HG02623 (cell line): ENCODE data around the gene PGM1.

Source experiments
- ATAC-seq: cut with Tn5 transposase; IDR thresholded peaks from one replicate; pipeline ENCODE4 v1.9.1; 2021; ENCODE audit warnings: moderate library complexity; ENCODE audit not compliant: unreplicated experiment

Gene PGM1

DNA sequence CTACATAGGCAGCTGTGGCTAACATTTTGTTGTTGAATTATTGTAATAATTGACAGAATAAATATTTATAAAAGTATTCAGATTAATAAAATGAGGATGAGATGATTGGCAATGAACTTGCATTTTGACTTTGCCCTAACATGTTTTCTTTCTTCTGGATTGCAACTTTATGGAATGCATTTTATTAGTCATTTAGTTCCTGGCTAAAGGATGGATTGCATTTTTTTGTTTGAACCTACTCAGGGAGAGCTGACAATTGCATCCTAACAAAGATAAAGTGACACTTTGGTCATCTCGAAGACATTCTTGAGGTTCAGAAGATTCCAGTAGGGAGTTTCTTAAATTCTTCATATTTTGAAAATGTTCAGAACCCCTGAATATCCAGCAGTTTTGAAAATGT is 37.5 kb downstream of the PGM1 start:
- no peak for ATAC-seq

DNA sequence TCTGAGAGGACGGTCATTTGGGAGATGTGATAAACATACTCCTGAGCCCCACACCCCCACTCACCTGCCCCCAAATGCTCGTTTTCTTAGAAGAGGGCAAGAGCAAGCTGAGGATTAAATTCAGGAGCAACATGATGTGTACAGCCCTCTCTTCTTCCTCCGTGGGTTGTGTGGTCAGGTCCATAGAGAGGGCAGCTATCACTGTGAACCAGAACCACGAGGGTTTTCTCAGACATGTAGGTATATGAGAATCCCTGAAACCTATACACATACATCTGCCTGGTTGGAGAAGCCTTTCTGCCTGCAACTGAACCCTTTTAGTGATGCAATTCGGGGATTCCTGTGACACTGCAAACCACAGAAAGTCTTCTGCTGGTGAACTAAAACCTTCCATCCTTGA is 38.9 kb downstream of the PGM1 start:
- ATAC-seq = no peak

DNA sequence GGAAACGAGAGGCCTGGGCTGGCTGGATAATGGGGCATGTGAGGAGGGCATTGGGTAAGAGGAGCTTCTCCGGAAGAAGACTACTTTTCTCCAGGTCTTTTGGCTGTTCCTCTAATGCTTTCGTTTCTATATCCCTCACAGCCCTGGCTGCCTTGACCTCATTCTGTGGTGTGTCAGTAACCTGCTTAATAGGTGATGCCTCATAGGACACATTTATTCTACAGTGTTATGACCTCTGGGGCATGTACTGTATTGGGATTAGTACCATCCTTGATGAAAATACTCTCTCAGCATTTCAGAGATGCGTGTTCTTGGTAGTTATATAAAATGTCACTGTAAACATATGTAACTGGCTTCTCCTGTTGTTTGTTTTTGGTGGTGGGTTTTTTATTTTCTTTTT is 40.1 kb downstream of the PGM1 start:
- ATAC-seq = no peak

DNA sequence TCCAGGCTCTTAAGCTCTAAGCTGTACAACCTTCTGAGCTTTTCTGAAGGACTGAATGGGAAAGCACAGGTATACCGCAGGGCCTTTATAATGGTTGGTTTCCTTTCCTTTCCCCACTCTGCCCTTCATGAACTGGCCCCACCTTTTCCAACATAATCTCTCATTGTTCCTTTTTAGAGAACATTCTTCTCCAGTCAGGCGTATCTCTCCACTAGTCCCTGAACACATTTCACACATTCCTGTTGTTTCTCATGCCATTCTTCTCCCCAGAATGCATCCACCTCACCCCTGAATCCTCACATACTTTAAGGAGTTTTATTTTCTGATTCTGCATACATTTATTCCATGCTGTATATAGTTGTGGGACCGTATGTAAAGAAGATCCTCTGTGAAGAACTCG is 41.3 kb downstream of the PGM1 start:
- no peak for ATAC-seq

DNA sequence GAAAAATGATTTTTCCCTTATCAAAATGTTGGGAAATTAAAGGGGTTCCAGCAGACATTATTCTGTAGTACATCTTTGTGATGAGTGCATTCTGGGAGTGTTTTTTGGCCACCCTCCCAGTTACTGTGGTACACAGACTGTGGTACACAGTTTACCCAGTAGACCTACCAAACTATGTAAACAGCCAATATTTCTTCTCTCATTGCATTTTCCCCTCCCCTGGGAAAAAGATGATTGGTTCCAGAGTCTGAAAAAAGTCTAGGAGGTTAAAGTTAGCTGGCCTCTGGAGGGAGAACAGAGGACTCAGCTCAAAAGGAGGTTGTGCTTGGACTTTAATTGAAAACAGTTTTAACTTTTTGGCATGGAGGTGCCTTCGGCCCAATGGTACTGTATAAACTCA is 42.5 kb downstream of the PGM1 start:
- ATAC-seq = no peak

DNA sequence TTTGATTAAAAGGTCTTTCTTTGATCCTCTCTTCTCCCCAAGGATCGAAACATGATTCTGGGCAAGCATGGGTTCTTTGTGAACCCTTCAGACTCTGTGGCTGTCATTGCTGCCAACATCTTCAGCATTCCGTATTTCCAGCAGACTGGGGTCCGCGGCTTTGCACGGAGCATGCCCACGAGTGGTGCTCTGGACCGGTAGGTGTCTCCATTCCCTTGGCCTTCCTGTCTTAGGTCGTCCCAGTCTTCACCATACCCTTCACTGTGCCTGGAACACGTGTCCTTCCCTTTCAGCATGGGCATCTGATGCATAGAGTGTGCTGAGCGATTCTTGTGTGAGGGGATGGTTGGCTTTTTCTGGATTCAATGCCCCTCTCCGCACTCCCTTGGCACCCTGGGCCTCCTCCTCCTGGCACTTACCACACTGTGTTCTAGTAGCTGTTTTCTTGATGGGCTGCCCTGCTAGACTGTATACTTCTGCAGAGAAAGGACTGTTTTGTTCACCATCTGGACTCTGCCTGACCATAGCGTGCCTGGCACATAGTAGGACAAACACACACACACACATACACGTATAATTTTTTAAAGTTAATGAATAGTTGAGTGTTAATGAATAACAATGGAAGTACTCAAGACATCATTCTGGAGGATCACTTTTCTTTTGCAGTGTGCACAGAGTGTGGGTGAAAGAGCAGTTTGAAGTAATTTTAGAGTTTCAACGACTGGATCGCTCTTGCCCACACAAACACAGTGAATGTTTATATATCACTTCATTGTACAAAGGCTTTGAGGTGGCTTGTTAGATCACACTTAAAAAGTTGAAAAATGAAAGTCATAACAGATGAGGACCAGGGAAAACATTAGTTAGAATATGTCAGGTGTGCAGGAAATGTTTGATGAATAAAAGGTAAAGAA is 43.2 kb downstream of the PGM1 start:
- no peak for ATAC-seq

DNA sequence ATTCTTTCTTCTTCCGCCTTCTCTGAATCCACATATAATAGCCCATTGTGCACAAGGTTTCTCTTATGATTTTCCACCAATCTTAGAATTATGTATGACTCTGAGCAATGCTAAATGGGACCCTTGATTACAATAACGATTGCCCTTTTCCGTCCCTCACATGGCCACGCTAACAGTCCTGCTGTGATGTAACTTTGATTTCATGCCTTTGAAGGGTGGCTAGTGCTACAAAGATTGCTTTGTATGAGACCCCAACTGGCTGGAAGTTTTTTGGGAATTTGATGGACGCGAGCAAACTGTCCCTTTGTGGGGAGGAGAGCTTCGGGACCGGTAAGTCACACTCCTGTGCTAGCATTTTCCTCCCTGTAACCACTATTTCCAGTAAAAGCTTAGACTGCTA is 45.3 kb downstream of the PGM1 start:
- no peak for ATAC-seq

DNA sequence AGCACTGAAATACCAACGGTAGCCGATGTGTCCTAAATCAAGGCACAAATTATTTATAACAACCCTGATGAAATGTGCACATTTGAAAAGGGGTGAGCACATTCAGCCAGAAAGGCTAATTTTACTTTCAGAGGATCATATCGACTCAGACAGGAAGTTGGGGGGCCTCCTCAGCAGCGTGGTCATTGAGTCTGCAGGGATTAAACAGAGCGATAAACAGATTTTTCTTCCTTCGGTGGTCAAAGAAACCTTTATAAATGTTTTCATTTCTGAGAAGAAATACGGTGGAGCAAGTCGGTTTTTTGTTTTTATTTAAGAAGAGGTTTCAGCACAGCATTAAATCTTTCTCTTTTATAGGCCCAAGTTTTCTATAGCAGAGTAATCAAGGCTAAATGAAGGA is 45.7 kb downstream of the PGM1 start:
- ATAC-seq = no peak

DNA sequence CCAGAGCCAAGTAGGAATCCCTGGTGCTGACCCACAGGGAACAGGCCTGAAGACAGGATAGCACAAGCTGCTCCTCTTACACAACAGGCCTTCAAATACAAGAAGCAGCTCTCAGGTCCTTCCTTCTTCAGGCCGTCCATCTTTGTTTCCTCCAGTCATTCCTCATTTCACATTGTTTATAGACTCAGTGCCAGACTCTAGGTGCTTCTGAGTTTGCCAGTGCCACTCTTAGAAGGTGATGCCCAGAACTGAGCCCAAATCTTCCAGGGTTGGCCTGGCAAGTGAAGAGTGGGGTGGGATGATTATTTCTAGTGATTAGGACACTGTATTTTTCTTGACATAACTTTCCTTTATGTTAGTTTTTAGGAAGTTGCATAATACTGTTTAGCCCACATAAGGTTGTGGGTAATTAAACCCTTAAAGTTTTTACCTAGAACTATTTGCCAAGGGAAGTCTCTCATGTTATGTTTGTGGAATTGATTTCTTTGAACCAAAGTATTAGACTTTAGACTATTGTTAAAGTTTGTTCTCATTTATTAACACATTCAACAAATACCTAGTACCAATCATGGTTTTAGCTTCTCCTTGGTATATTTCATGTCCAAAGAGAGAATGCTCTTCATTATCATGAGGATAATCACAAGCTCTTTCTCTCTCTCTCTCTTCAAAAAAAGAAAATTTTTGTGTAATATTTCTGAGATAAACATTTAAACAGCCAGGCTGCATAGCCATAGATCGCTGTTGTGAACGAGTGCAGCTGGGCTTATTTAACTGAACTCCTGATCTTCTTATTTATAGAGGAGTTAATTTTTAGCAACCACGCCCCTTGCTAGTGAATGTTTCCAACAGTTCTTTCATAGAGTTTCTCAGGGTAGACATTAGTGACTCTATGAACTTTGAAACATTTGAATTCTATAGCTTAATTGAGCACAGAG is 47.7 kb downstream of the PGM1 start:
- no peak for ATAC-seq

DNA sequence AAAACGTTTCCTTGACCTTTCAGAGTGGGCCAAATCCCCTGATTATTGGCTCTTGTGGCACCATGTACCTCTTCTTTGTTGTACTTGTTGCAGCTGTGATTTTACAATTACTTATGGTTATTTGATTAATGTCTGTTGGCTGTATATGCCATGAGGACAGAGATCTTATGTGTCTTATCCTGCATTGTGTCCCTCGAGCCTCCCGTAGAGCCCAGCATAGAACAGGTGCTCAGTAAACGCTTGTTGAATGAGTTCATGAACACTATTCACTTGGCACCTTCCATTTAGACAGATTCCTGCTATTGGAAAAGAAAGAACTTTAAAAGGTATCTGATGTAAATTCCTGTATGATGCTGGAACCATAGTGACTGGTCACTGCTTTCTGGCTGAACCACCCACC is 48.4 kb downstream of the PGM1 start:
- ATAC-seq = no peak

DNA sequence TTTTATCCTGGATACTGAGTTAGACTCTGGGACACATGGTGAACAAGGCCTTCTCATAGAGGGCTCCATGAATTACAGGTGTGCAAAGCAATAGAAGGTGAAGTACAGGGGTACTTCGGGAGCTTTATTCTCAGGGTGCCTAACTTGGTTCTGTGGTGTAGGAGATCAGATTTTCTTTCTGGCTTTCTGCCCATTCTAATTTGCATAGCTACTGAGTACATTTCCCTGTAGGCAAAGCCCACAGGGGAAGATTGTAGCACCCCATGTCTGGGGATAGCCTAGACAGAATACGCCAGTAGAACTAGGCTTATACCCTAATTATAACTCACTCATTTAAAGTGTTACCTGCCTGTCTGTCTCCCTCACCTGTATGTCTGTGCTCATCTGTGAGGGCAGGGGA is 49.7 kb downstream of the PGM1 start:
- ATAC-seq = no peak

DNA sequence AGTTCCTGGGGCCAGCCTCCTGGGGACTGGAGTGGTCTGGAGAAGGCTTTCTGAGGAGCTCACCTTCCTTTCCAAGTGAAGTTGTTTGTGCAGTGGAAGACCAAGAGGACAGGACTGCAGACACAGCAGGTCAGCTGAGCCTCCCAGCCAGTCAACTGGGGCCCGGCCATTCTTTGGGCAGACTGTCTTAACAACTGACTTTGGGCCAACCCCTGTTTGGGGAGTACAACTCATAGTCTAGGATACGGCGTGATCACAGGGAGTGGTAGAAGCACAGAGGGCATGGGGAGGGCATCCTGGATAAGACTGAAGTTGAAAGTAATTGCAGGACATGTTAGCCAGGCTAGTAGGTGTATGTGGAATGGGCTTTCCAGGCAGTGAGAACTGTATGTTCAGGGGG is 50.3 kb downstream of the PGM1 start:
- ATAC-seq = no peak

DNA sequence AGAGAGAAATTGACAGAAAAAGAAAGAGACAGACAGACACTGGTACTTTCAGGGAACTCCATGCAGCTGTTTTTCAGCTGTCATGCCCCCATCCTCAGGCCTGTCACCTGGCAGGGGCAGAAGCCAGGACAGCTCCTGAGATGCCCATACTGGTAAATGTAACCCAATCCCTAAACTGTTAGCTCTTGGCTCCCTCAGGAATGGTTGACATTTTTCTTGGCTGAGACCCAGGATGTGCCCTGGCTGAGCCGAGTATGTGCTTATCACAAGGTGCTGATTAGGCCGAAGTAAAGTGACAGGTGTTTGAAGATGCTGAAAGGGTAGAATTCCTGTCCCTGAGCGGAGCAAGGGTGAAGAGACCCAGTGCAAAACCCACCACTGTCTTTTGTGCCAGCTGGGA is 50.7 kb downstream of the PGM1 start:
- no peak for ATAC-seq

DNA sequence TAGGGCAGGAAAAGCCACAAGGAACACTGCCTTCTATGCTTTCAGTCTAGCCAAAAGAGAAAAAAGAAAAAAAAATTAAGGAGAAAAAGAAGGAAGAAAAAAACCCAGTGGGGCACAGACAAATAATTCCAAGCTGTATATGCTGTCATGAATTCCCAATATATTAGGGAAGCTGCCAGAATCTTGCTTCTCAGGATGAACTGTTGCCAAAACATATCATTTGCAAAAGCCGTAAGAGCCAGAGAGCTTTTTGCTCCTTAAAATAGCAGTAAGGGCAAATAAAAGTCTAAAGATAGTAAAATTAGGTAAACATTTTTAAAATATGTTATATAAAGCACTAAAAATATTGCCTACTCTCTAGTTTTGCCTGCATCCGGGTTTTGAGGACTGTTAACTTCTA is 52.1 kb downstream of the PGM1 start:
- ATAC-seq = no peak

DNA sequence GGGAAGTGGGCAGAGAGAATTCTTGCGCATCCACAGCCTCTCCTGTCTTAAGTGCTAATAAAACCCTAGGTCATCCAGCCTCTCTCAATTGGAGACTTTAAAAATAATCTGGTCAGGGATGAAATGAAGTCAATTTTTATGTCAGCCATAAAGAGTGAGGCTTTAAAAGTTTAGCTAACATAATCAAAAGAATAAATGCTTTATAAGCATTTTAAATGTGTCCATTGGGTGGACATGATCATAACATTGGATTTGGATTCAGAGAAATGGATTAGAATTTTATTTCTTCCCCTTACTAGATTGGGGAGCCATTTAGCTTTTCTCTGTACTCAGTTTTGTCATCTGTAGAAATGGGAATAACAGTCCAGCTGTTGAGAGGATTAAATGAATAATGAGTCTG is 55.5 kb downstream of the PGM1 start:
- ATAC-seq = no peak

DNA sequence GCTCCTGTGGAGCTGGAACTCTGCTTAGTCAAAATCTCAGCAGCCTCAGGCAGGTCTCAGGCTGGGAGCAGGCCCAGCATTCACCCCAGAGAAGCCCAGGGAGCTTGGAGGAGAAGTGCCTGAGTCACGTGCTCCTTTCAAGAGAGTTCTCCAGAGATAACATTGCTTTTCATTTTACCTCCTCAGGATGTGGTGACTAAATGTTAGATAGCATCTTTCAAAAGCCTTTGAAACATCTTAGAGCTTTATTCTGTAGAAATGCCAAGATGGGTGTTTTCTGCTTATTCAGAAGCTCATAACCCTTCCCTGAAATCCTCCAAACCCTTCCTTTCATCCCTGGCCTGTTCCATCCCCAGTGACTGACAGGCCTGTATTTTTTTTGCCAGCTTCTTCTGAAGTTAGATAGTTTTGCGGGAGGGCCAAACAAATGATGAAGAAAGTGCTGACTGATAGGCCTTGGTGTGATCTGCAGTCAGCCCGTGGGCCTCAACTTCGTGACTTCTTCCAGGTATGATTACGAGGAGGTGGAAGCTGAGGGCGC is 58.0 kb downstream of the PGM1 start:
- no peak for ATAC-seq

DNA sequence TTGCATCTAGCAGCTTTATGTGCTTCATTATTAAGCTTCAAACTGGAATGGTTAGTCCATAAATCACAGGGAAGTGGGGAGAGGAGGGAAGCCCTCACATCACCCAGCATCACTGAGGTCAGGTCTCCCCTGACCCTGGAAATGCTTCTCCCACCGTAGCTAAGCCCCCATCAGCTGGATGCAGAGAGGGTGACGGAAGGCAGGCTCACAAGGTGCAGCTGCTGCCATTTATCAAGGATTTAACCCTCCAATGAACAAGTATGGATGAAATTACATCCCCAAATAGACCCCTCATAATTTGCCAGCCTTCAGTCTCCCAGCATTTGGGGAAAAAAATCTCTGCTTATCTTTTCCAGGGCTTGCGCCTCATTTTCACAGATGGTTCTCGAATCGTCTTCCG is 60.8 kb downstream of the PGM1 start:
- no peak for ATAC-seq

DNA sequence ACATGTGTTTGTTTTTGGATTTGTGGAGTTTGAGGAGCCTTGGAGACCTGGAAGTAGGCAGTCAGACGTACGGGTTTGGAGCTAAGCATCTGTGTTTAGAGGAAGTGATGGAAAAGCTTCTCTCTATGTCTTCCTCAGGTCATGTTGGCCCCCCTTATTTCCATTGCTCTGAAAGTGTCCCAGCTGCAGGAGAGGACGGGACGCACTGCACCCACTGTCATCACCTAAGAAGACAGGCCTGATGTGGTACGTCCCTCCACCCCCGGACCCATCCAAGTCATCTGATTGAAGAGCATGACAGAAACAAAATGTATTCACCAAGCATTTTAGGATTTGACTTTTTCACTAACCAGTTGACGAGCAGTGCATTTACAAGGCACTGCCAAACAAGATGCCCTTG is 66.2 kb downstream of the PGM1 start:
- no peak for ATAC-seq

DNA sequence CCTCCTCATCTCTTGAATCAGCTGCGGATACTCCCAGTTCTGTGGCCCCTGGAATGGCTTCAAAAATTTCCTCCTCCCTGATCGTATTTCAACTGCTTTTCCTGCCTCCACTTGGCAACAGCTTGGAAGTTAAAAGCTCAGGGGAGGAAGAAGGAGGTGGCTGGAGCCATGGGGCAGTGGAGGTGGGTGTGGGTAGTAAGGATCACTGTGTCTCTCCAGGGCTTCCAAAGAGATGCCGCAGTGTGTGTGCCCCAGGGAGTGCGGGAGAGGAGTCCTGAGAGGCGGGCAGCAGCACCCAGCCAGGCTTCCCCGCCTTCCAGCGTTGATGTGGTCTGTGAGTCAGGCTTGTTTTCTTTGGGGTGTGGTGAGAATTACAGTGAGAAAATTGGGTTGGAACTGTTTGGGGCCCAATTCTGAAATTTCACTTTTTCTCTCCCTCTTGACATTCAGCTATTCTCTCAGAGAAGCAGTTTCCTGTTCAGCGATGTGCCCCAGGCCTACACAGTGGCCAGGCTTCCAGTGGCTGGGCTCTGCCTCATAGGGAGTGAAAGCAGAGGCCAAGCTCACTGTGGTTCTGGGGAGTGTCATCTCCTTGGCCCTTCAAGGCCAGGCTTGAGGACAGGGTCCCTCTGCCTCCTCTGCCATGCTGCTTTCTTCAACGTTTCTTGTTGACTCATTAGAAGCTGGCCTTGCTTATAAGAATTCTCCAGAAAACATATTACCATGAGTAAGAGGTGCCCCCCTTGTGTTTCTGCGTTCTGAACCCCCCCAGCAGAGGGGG is 69.0 kb downstream of the PGM1 start:
- ATAC-seq = no peak

DNA sequence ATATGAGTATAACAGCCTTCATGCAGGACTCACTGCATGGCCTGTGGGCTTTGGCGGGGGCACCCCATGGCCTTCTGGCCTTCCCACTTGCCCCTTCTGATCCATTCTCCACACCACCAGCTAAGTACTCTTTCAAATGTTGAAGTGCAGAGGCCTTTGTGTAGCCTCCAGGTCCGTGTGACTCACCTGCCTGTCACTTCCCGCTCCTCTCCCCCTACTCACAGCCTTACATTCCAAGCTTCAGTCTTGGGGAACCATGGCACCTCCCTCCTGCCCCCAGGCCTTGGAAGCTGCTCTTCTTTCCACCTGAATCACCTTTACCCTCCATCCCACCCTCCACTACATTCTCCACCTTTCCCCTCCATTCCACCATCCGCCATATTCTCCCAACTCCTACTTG is 69.6 kb downstream of the PGM1 start:
- no peak for ATAC-seq

DNA sequence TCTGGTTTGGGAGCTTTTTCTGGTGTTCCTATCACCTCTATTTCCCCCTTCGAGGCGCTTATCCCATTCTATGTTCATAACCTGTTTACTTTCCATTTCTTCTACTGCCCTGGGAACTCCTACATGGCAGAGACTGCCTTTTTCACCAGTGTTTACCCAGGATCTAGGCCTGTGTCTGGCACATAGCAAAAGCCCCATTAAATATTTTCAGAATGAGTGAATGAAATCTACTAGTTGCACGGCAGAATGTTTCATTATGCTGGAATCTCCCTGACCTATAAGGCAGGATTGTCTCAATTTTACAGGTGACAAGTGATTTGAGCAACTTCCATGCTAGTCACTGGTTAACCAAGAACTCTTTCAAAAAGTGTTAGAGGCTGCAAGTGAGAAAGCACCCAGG is 70.1 kb downstream of the PGM1 start:
- ATAC-seq = no peak
